8988T (cell line): ENCODE results near the gene PGK1.
A peak's percentile ranks its signal among the peaks of the same experiment; 100 is the strongest.
"Not testable (repeated sequence)": the region's sequence is repeated elsewhere in the genome, so short reads cannot be mapped to it uniquely, and the experiment has no call there.

Source experiments
- DNase-seq: peaks from one replicate; pipeline ENCODE4 v3.0.0; 2011

The PGK1 gene

GRCh38 chrX:78116766-78117165 is 12.7 kb downstream of the PGK1 start:
- DNase-seq: no peak

DNA sequence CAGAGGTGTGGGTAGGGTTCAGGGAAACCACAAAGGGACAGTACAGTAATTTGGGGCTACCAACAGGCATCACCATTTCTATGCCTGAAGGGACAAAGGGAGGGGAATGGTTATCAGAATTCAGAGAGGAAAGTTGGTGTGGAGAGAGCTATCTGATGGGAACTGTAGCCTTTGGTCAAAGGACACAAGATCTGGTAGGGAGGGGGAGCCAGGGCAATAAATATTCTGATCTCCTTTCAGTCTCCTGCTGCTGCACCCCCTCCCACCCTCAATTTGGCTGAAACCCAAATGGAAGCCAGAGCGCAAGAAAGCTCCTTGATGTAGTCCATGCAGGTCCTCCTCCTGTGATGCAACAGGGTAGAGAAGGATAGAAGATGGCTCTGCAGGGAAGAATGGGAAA is 14.6 kb downstream of the PGK1 start:
- DNase-seq: no peak

DNA sequence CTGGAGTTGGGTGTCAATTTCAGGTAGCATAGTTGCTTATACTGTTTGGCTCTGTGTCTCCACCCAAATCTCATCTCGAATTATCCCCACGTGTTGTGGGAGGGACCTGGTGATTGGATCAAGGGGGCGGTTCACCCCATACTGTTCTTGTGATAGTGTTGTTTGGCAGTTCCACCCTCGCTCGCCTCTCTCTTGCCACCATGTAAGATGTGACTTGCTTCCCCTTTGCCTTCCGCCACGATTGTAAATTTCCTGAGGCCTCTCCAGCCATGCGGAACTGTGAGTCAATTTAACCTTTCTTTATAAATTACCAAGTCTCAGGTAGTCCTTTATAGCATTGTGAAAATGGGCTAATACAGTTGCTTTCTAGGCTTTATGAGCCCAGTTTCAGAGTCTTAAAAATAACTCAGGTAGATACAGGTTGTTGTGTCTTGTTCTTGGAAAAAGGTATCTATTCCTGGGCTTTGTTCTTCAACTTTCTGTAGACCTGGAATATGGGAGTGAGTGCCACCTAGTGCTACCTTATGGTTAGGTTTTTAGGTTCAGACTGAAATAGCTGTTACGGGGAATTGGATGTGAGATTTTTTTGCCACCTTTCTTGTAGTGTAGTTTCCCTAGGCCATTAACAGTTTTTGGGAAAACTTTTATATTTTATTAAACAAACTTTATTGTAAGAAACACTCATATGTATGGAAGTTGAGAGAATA is 15.6 kb downstream of the PGK1 start:
- no peak for DNase-seq

DNA sequence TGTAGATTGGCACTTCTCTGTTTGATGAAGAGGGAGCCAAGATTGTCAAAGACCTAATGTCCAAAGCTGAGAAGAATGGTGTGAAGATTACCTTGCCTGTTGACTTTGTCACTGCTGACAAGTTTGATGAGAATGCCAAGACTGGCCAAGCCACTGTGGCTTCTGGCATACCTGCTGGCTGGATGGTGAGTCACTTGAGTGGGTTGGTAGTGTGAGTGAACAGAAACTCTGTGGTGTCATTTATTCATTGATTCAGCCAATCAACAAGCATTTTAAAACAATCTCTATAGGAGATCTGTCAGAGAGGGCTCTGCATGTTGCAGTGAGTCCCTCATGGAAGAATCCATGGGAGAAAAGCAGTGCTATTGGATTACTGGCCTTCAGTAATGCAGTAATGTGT is 19.1 kb downstream of the PGK1 start:
- no peak for DNase-seq

DNA sequence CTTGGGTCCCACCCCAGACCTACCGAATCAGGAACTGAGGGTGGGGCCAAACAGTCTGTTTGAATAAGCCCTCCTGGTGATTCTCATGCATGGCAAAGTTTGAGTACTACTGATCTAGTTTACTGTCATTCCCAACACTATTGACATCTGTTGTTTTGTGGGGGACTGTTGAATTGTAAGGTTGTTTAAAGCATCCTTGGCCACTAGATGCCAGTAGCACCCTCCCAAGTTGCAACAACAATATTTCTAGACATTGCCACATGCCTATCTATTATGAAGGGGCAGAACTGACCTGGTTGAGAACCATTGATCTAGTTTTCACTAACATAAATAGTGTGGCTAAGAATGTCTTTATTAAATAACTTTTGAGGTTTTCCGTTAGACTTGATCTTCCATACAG is 20.3 kb downstream of the PGK1 start:
- no peak for DNase-seq

DNA sequence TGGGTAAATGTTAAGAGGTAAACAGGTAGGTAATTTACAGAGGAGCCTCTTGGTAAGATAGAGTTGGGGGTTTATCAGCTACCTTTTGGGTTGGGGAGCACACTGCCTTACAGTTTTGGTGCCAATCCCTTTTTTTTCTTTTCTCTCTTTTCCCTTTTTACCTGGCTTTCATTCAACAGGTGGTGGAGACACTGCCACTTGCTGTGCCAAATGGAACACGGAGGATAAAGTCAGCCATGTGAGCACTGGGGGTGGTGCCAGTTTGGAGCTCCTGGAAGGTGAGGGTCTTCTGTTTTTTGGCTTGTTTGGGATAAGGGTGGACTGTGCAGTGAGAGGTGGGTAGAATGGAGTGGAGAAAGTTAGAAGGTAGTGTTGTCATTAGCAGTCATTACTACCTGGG is 21.1 kb downstream of the PGK1 start:
- DNase-seq: no peak

GRCh38 chrX:78125781-78126180 is 21.7 kb downstream of the PGK1 start:
- not testable (repeated sequence) for DNase-seq

- DNase-seq: no peak
Measured at GRCh38 chrX:78129714-78130113, 25.7 kb downstream of the PGK1 start.

DNA sequence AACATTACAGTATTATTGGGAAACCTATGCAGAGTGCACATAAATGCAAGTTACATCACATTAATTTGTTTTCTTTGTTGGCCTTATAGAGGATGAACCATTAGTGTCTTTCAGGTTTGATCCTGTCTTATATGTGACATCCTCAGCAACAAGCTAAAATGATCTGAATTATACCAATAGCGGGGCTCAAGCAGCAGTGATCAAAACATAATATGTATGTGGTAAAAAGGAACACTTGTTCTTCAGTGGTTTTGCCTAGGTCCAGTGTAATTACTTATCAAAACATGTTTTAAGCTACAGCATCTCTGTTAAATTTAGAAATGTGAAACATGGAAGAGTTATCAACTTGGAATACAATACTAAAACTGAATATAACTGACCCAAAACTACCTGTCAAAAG is 26.3 kb downstream of the PGK1 start:
- DNase-seq: no peak

DNA sequence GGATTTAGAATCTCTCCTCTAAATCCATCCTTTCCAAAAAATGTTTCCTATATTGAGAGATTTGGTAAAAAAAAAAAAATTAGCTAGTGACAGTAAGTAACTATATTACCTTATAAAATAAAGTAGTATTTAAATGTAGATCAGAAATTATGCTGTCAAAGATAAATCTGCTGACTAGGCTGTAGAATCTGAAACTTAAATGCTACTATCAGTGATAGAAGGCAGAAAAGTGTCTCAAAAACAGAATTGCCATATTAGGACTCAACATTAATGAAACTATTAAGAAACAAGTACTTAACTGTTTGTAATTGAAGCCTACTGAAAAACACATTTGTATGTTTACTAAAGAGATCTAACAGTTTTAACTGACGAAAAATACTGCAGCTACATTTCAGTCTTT is 27.1 kb downstream of the PGK1 start:
- DNase-seq: no peak

DNA sequence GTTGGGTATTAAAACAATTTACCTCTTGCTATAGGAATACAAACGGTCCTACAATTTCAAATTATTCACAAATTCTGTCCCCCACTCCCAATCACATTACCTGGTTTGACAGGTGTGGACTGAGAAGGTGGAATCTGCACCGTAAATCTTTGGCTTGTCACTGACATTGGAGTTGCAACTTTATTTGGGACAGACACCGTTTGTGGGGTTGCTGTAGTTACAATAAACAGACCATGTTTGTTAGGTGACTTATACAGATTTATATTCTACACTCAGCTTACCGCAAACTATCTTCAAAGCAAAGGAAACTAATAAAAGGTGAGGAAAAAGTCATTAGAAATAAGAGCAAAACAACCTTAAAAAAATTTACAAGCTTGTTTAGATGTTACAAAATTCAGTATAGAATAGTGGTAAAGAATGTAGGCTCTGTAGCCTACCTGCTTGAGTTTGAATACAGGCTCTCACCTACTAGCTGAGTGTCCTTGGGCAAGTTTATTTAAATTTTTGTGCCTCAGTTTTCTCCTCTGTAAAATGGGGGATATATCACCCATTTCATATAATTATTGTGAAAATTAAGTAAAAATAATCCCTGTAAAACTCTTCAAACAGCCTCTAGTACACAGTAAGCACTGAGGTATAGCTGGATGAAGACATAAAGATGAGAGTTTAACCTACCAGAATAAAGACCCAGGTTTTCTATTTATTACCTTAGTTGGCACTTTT is 29.4 kb downstream of the PGK1 start:
- DNase-seq: no peak

GRCh38 chrX:78139160-78140123 is 35.4 kb downstream of the PGK1 start, which contains the start of gene TAF9B:
TSS of gene TAF9B (minus strand) at chrX:78139650. CDS start at chrX:78139611, 39 bp downstream.
- peak; percentile 44 for DNase-seq

- DNase-seq: no peak
Measured at GRCh38 chrX:78140206-78140605, 36.2 kb downstream of the PGK1 start.

- DNase-seq: not testable (repeated sequence)
Measured at GRCh38 chrX:78147002-78147540, 43.0 kb downstream of the PGK1 start.

- DNase-seq: not testable (repeated sequence)
Measured at GRCh38 chrX:78157373-78157772, 53.3 kb downstream of the PGK1 start.

DNA sequence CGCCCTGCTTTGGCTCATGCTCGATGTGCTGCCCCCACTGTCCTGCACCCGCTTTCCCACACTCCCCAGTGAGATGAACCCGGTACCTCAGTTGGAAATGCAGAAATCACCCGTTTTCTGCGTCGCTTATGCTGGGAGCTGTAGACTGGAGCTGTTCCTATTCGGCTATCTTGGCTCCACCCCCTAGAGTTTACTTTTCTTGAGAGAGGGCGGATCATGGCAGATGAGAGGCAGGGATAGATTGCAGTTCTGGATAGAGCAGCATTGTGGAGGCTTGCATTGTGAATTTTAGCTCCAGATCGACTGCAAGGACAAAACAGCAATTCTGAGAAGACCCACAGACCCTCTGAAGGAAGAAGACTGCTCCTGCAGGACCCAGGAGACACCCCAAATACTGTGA is 53.8 kb downstream of the PGK1 start:
- DNase-seq: not testable (repeated sequence)

- DNase-seq: not testable (repeated sequence)
Measured at GRCh38 chrX:78160711-78161110, 56.7 kb downstream of the PGK1 start.

DNA sequence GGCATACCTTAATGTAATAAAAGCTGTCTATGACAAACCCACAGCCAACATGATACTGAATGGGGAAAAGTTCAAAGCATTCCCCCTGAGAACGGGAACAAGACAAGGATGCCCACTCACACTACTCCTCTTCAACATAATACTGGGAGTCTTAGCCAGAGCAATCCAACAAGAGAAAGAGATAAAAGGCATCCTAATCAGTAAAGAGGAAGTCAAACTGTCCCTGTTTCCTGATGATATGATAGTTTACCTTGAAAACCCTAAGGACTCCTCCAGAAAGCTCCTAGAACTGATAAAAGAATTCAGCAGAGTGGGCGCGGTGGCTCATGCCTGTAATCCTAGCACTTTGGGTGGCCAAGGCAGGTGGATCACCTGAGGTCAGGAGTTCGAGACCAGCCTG is 59.1 kb downstream of the PGK1 start:
- not testable (repeated sequence) for DNase-seq

DNA sequence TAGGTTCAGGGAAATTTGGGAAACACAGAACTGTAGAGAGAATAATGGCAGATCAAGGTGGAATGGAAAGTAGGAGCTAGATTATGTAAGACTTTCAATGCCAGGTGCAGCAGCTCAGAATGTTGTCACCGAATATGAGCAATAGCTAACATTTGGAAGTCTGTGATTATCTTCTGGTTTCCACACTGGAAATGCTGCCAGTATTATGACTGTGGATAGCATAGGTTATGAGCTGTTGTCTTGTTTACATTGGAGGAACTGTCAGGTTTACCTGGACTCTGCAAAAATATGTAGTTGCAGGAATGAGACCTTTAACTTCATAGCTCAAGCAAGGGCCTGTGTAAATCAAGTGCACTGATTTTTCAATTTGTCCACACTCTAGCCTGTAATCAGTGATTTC is 61.4 kb downstream of the PGK1 start:
- DNase-seq: no peak

DNA sequence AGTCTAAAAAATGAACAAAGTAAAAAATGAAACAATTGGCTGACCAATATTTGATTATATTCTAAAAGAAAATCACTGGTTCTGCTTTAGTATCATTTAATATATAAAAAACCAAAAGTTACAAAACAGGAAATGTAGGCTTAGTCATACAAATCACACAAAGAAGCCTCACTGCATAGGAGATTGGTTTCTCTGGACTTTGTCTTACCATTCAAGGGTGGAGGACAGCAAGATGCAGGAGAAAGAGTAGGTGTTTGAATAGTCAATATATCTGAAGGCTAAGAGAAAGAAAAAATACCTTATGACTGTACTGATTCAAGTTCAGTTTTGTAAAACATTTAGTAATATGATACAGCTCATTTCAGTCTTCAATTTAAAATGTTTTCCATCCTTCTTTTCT is 64.0 kb downstream of the PGK1 start:
- no peak for DNase-seq
